Mucosa of stomach (tissue), 1 donor: Measurements from ENCODE around the gene LIPM.
"Not testable (repeated sequence)": the region's sequence is repeated elsewhere in the genome, so short reads cannot be mapped to it uniquely, and the experiment has no call there.

Source experiments
- H3K27me3 ChIP-seq: one replicate; pipeline ENCODE4 v1.7.0; 2013; ENCODE audit warnings: mild to moderate bottlenecking, low read length; ENCODE audit not compliant: control insufficient read depth, insufficient read depth
- H3K36me3 ChIP-seq: one replicate; pipeline ENCODE4 v1.7.0; 2013; ENCODE audit warnings: low read length; ENCODE audit not compliant: control insufficient read depth, insufficient read depth
- H3K4me1 ChIP-seq: one replicate; pipeline ENCODE4 v1.7.0; 2013; ENCODE audit warnings: mild to moderate bottlenecking, low read length; ENCODE audit not compliant: control insufficient read depth, insufficient read depth
- H3K4me3 ChIP-seq: one replicate; pipeline ENCODE4 v1.7.0; 2013; ENCODE audit warnings: low read length
- H3K9ac ChIP-seq: one replicate; pipeline ENCODE4 v1.7.0; 2013; ENCODE audit warnings: mild to moderate bottlenecking, low read length, moderate library complexity
- H3K9me3 ChIP-seq: one replicate; pipeline ENCODE4 v1.7.0; 2013; ENCODE audit warnings: mild to moderate bottlenecking, low read length, moderate library complexity; ENCODE audit not compliant: control insufficient read depth
- donor health status: Pancreatic carcinoma.

Gene LIPM

DNA sequence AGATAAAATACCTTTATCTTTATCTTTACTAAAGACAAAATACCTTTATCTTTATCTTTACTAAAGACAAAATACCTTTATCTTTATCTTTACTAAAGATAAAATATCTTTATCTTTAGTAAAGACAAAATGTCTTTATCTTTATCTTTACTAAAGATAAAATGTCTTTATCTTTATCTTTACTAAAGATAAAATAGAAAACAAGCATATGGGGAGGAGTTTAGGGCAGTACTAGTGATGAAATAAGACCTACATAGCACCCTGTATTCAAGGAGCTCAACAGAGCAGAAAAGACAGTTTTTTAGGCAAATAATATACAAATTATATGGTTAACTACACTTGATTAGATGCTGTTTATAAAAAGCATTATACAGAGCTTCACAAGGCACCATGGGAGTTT is 29.8 kb downstream of the LIPM start:
- Histone ChIP-seq H3K4me3 (no peak overlapping the region), H3K36me3 (no peaks in the 10 kb centered on the region), H3K4me1 (peaks cover 8% of the 10 kb centered on the region), H3K9me3 (no peaks in the 10 kb centered on the region), H3K9ac (no peak overlapping the region), H3K27me3 (no peaks in the 10 kb centered on the region)

DNA sequence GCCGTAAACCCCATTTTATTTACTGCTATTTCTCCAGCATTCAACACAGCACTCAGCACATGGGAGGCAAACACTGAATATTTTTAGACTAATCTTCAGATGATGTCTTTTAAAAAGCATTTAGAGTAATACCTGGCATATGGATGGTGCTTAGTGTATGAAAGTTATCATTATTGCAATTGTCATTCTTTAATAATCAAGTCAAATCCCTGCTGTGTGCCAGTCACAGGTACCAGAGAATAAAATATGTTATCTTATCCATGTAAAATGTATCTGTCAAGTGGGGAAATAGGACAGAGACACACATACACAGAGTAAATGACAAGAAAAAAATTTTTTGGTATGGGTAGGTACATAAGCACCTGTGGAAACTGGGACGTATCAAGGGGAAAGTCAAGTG is 30.6 kb downstream of the LIPM start:
- Histone ChIP-seq H3K4me3 (no peak overlapping the region), H3K9me3 (no peaks in the 10 kb centered on the region), H3K36me3 (no peaks in the 10 kb centered on the region), H3K9ac (no peak overlapping the region), H3K27me3 (no peaks in the 10 kb centered on the region), H3K4me1 (peaks cover 14% of the 10 kb centered on the region)

DNA sequence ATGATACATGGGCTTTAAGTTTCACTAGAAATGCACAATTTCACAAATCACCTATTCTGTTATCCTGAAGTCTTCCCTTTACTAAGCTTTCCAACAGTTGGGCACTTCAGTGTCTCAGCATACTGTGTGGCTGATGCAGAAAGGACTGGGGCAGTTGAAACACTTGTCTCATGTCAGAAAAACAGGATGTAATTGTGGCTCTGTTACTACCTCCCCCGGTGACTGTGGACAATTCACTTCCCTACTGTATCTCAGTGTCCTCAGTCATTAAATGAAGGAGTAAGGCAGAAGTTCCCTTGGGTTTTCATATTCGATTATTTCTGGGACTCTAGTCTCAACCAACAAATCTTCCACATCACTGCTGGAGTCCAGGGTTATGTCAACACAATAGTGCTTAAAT is 31.2 kb downstream of the LIPM start:
- peaks cover 19% of the 10 kb centered on the region for H3K4me1 ChIP-seq
- H3K9ac ChIP-seq, result no peak overlapping the region
- no peaks in the 10 kb centered on the region for H3K9me3 ChIP-seq
- H3K4me3 ChIP-seq, result no peak overlapping the region
- no peaks in the 10 kb centered on the region for H3K27me3 ChIP-seq
- H3K36me3 ChIP-seq, result no peaks in the 10 kb centered on the region

DNA sequence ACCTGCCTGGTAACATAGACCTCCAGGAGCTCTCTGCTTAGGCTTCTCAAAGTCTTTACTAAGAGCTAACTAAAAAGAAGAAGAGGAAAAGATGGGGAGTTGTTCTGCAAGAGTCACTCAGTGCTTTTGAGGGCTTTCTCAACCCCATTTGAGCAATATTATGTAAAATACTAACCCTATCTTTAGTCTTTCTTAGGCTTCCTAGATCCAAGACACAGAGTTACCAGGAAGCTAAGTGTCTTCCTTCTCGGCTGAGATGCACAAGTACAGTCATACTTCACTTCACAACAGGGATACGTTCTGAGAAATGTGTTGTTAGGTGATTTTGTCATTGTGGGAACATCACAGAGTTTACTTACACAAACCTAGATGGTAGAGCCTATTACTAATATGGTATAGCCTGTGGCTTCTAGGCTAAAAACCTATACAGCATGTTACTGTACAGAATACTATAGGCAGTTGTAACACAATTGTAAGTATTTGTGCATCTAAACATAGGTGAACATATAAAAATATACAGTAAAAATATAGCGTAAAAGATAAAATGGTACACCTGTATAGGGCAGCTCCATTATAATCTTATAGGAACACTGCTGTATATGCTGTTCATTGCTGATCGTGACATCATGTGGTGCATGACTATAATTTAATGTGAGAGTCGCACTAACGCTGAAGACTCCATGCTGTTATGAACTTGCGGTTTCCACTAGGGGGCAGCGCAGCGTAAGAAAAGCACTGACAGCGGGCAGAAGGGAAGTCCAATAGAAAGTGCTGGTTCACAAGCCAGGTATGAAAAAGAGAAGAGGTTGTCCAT is 32.8 kb downstream of the LIPM start:
- Histone ChIP-seq H3K4me3 (no peak overlapping the region), H3K36me3 (no peaks in the 10 kb centered on the region), H3K4me1 (peaks cover 32% of the 10 kb centered on the region), H3K27me3 (no peaks in the 10 kb centered on the region), H3K9me3 (no peaks in the 10 kb centered on the region), H3K9ac (no peak overlapping the region)

DNA sequence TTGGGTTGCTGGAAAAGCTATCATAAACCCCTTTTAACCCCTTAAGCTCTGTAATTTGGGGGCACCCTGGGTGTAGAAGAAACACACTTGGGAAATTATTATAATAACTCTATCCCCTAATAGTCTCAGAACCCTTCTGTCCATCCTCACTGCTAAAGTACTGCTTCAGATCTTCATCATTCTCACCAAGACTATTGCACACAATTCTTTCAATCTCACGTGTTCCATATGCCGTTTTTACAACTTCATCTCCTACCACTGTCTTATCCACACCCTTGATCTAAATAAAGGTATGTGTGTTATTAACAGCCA is 33.3 kb downstream of the LIPM start:
- no peak overlapping the region for H3K4me3 ChIP-seq
- H3K36me3 ChIP-seq, result no peaks in the 10 kb centered on the region
- H3K27me3 ChIP-seq, result no peaks in the 10 kb centered on the region
- H3K9ac ChIP-seq, result no peak overlapping the region
- no peaks in the 10 kb centered on the region for H3K9me3 ChIP-seq
- H3K4me1 ChIP-seq, result peaks cover 38% of the 10 kb centered on the region

DNA sequence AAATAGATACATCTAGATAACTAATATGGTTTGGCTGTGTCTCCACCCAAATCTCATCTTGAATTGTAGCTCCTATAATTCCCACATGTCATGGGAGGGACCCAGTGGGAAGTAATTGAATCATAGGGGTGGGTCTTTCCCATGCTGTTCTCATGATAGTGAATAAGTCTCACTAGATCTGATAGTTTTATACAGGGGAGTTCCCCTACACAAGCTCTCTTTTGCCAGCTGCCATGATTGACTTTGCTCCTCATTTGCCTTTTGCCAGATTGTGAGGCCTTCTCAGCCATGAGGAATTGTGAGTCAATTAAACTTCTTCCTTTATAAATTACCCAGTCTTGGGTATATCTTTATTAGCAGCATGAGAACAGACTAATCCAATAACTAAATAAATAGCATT is 35.1 kb downstream of the LIPM start:
- not testable (repeated sequence) for H3K4me3 ChIP-seq, H3K36me3 ChIP-seq
- H3K4me1 ChIP-seq, result peaks cover 49% of the 10 kb centered on the region

DNA sequence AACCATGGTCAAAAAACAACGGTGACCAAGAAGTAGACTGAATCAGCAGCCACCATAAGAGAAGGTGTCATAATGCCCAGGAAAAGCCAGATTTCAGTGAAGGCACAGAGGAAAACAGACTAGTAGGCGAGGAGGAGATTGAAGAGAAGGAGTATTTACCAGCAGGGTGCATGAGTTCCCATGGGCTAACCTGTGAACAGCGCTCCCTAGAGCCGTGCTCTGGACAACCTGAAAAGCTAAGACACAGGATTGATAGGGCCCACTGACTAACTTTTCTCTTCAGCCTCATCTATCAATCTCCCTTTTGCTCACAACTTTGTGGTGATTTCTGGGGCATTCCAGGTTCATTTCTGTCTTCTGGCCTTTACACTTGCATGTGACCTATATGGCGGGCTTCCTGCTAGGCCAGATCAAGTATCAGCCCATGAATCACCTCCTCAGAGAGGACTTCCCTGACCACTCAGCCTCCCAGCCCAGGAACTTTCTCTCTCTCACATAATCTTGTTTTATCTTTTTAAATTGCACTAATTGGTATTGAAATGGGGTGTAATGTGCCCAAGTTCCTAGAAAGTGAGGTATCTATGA is 36.3 kb downstream of the LIPM start:
- no peaks in the 10 kb centered on the region for H3K36me3 ChIP-seq
- no peaks in the 10 kb centered on the region for H3K27me3 ChIP-seq
- no peaks in the 10 kb centered on the region for H3K9me3 ChIP-seq
- H3K4me1 ChIP-seq, result peaks cover 53% of the 10 kb centered on the region
- H3K4me3 ChIP-seq, result no peak overlapping the region
- no peak overlapping the region for H3K9ac ChIP-seq

More for the DNA sequence above, 35.1 kb downstream of the LIPM start:
- H3K9me3 ChIP-seq, H3K9ac ChIP-seq, H3K27me3 ChIP-seq: not testable (repeated sequence)

DNA sequence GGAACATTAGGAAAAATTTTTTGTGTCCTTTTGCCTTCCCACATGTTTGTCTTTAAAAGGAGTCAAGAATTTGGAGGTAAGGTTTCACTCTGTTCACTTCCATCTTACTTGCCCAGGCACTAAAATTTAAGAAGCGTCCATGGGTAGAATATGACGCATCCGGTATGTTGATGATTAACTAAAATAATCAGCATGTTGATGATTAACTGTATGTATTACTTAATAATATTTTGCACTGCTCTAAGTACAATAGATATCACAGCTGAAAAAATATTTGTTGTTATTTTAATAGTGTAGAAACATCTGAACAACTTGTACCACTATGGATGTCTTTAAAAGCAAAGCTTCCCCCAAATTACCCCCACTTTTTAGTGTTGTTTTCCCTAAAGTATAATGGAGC is 37.6 kb downstream of the LIPM start:
- Histone ChIP-seq H3K27me3 (no peaks in the 10 kb centered on the region), H3K4me1 (peaks cover 53% of the 10 kb centered on the region), H3K9me3 (no peaks in the 10 kb centered on the region), H3K9ac (peak overlapping the region; percentile 11), H3K4me3 (no peak overlapping the region), H3K36me3 (no peaks in the 10 kb centered on the region)

DNA sequence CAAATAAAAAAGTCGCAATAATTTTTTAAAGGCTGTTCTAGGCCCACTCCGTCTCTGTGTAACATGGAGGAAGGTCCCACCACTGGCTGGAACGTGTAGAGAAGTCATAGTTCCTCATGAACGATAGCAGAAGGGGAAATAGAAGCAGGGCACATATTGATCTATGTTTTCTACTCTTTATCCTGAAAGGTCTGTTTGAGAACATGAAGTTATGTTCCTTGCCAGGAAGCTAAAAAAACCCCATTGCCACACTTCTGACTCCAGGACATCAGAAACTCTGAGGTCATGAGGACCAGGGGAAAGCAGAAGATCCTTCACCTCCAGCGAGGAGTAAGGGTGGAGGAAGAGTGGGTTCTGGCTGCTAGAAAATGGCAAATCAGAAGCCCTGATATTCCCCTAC is 38.4 kb downstream of the LIPM start:
- Histone ChIP-seq H3K4me1 (peaks cover 50% of the 10 kb centered on the region), H3K36me3 (no peaks in the 10 kb centered on the region), H3K9me3 (no peaks in the 10 kb centered on the region), H3K4me3 (no peak overlapping the region), H3K9ac (peak overlapping the region; percentile 11), H3K27me3 (no peaks in the 10 kb centered on the region)

DNA sequence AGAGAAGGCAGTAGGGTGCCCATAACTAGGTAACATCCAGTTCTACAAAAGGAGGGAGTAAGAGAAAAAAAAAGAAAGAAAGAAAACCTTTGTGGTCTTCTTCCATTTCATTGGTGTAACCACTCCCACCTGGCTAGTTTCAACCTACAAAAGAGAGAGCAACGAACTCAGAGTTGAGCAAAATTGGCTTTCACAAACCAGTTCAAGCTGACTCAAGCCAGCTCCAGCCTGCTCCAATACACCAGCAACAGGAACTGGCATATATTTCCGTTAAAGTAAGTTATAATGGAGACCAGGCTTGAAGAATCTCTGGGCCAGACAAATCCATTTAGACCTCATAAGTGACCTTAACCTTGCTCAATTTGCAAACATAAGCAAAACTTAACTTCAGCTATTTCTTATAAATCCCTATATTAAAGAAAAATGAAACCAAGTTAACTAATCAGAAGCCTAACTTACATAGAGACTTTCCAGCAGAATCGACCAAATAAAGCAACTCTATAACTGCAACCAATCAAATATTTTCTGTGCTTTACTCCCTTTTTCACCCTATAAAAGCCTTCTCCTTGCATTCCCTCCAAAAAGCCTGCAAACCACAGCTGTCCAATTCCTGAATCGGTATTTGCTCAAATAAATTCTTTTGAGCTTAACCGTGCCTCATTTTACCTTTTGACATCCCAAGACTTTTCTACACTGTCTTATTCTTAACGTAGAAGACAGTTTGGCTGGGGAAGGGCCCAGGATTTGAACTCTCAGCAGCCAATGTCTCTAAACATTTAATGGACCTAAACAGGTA is 39.0 kb downstream of the LIPM start:
- Histone ChIP-seq H3K9me3 (no peaks in the 10 kb centered on the region), H3K4me3 (no peak overlapping the region), H3K36me3 (no peaks in the 10 kb centered on the region), H3K9ac (peak overlapping the region; percentile 11), H3K27me3 (no peaks in the 10 kb centered on the region), H3K4me1 (peaks cover 47% of the 10 kb centered on the region)

DNA sequence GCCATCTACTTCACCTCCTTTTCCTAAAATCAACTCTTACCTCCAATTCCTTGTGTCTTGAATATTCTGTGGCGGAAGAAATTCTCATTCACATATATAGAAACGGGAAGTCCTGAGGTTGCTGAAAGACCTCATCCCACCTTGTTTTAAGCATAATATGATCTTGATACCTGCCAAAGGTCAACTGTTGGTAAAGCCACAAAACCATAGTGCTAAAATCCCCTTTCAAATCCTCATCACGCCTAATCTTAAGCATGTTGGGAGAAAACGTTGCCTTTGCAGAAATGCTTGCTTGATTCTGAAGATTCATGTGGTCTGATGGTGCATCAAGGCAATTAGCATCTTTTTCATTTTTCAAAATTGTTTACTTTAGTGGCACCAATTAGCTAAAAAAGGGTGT is 40.6 kb downstream of the LIPM start:
- H3K4me1 ChIP-seq, result peaks cover 43% of the 10 kb centered on the region
- H3K9ac ChIP-seq, result no peak overlapping the region
- no peaks in the 10 kb centered on the region for H3K27me3 ChIP-seq
- no peak overlapping the region for H3K4me3 ChIP-seq
- H3K36me3 ChIP-seq, result no peaks in the 10 kb centered on the region
- no peaks in the 10 kb centered on the region for H3K9me3 ChIP-seq

DNA sequence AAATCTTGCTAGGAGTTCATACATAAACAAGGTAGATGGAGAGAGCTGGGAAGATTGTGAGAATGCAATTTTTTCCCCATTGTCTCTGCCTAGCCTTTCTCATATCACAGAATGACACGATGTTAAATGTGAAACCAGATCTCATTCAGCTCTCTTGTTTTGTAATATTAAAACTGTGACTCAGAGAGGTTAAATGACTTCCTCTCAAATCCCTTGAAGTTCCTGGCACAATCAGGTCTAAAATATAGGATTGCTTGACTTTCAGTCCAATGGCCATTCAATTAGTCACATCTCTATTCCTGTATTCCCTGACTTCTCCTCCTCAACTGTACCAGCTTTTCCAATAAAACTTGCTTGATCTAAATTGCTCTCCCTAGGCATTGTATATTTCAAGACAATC is 46.0 kb downstream of the LIPM start:
- no peak overlapping the region for H3K9ac ChIP-seq
- H3K9me3 ChIP-seq, result no peaks in the 10 kb centered on the region
- H3K27me3 ChIP-seq, result no peaks in the 10 kb centered on the region

More for the DNA sequence above, 46.0 kb downstream of the LIPM start:
- Histone ChIP-seq H3K36me3 (no peaks in the 10 kb centered on the region), H3K4me3 (no peak overlapping the region), H3K4me1 (peaks cover 36% of the 10 kb centered on the region)
